GM12872 (cell line): ENCODE data around the gene CSK.

Experiments
- CTCF ChIP-seq: IDR thresholded peaks from 3 replicates; pipeline ENCODE4 v1.5.1; 2011; ENCODE audit warnings: low read depth, mild to moderate bottlenecking, low read length, moderate library complexity; ENCODE audit not compliant: insufficient read depth

CSK gene

GRCh38 chr15:74826364-74826819 is 44.5 kb downstream of the CSK start, which contains the start of gene CPLX3:
Gene CPLX3 (plus strand): TSS chr15:74826627. CDS start chr15:74826704, 77 bp downstream.
- no peak for TF ChIP-seq CTCF

- no peak for TF ChIP-seq CTCF
Measured at GRCh38 chr15:74826921-74827320, 45.0 kb downstream of the CSK start.

GRCh38 chr15:74827614-74828013 is 45.7 kb downstream of the CSK start:
- TF ChIP-seq CTCF = no peak

GRCh38 chr15:74828835-74829234 is 47.0 kb downstream of the CSK start:
- no peak for TF ChIP-seq CTCF

- no peak for TF ChIP-seq CTCF
Measured at GRCh38 chr15:74829486-74829885, 47.6 kb downstream of the CSK start.

- no peak for TF ChIP-seq CTCF
Measured at GRCh38 chr15:74829991-74830390, 48.1 kb downstream of the CSK start.

- TF ChIP-seq CTCF = no peak
Measured at GRCh38 chr15:74830868-74831267, 49.0 kb downstream of the CSK start.
